SK-N-MC (cell line): ENCODE results near the gene ACSL3.

ENCODE experiments used
- DNase-seq: peaks from one replicate; pipeline ENCODE4 v3.0.0-alpha.2; 2011; ENCODE audit warnings: low read depth, low spot score
- H3K27ac ChIP-seq: fragments of 200-600 bp; sonication (generic); 2 replicates; pipeline ENCODE4 v1.5.1; 2016; ENCODE audit warnings: mixed run types
- H3K36me3 ChIP-seq: fragments of 200-600 bp; sonication (generic); 2 replicates; pipeline ENCODE4 v1.6.1; 2017; ENCODE audit warnings: antibody characterized with exemption, low read length, mixed read lengths; ENCODE audit not compliant: insufficient read depth
- H3K4me3 ChIP-seq: fragments of 200-600 bp; sonication (generic); 2 replicates; pipeline ENCODE4 v1.5.1; 2016
- H3K9ac ChIP-seq: fragments of 200-600 bp; sonication (generic); 2 replicates; pipeline ENCODE4 v1.8.0; 2017; ENCODE audit warnings: mixed run types, mixed read lengths; ENCODE audit not compliant: insufficient read length
- H3K9me3 ChIP-seq: fragments of 200-600 bp; sonication (generic); 2 replicates; pipeline ENCODE4 v1.6.1; 2017; ENCODE audit warnings: low read depth, mild to moderate bottlenecking, antibody characterized with exemption, low read length, moderate library complexity, mixed read lengths
- EZH2 ChIP-seq: fragments of 200-600 bp; sonication (generic); IDR thresholded peaks from one replicate; pipeline ENCODE4 v1.6.1; 2017; ENCODE audit warnings: antibody characterized with exemption
- FOXP2 ChIP-seq: optimal IDR thresholded peaks from 2 replicates; pipeline ENCODE3; 2011; ENCODE audit warnings: mild to moderate bottlenecking, moderate library complexity; ENCODE audit not compliant: insufficient read depth; ENCODE audit errors: extremely low read length, control extremely low read depth
- POLR2AphosphoS5 ChIP-seq: IDR thresholded peaks from 2 replicates; pipeline ENCODE4 v1.6.1; 2012; ENCODE audit warnings: mild to moderate bottlenecking, low read depth, low read length, borderline replicate concordance

ACSL3 gene

GRCh38 chr2:222943820-222944219 is 83.0 kb downstream of the ACSL3 start:
- H3K9me3 ChIP-seq: no peaks in the 10 kb centered on the region; the same call in 1 of the 2 replicates
- peak overlapping the region; percentile 12; the same call in 1 of the 2 replicates for H3K27ac ChIP-seq
- DNase-seq: no peak
- no peak overlapping the region for H3K4me3 ChIP-seq
- TF ChIP-seq POLR2AphosphoS5: no peak
- TF ChIP-seq EZH2: no peak
- TF ChIP-seq FOXP2: no peak
- H3K9ac ChIP-seq: no peak overlapping the region
- peaks cover 13% of the 10 kb centered on the region; the same call in 1 of the 2 replicates for H3K36me3 ChIP-seq

DNA sequence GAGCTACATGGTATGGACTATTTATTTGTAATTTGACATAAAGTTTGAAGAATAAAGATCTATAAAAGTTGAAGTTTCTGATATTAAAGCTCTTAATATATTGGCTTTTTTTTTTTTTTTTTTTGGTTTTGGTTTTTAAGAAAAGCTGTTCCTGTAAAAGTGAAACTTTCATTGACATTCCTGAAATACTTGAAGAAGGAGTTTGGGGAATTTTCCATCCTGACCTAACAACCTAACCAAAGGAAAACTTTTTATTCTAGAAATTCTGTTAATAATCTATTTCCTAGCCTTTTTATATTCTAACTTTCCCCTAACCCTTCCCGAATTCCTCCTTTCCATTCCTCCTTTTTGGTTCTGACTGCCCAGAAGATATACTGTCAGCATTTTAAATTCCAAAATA is 83.7 kb downstream of the ACSL3 start:
- no peak overlapping the region for H3K9ac ChIP-seq
- TF ChIP-seq EZH2: no peak
- no peak for TF ChIP-seq POLR2AphosphoS5
- no peak for TF ChIP-seq FOXP2
- peak overlapping the region; percentile 12; the same call in 1 of the 2 replicates for H3K27ac ChIP-seq
- no peak for DNase-seq
- no peak overlapping the region for H3K4me3 ChIP-seq
- H3K36me3 ChIP-seq: peaks cover 9% of the 10 kb centered on the region; the same call in 1 of the 2 replicates
- no peaks in the 10 kb centered on the region for H3K9me3 ChIP-seq

GRCh38 chr2:222944971-222945740 is 84.3 kb downstream of the ACSL3 start:
- peak overlapping the region; percentile 12; the same call in 1 of the 2 replicates for H3K27ac ChIP-seq

DNA sequence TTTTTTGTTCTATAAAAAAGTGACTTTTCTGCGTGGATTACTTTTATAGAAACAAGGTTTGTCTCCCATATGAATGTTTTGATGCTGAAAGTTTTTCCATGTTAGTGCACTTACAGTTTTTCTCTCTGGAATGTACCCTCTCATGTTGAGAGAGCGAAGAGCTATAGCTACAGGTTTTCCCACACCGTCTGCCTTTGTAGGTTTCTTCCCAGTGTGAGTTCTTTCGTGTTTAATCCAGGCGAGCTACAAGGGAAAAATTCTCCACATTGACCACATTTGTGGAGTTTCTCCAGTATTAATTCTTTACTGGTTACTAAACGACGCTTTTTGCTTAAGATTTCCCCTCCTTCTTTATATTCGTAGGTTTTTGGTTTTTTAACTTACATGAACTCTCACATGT is 85.1 kb downstream of the ACSL3 start:
- no peak for DNase-seq
- Histone ChIP-seq H3K4me3 (no peak overlapping the region), H3K9ac (no peak overlapping the region), H3K36me3 (peaks cover 4% of the 10 kb centered on the region; the same call in 1 of the 2 replicates), H3K27ac (peak overlapping the region; percentile 30; the same call in 1 of the 2 replicates), H3K9me3 (no peaks in the 10 kb centered on the region)
- no peak for TF ChIP-seq EZH2
- no peak for TF ChIP-seq POLR2AphosphoS5
- no peak for TF ChIP-seq FOXP2

More at GRCh38 chr2:222944971-222945740, 84.3 kb downstream of the ACSL3 start:
- Histone ChIP-seq H3K9ac (no peak overlapping the region), H3K4me3 (no peak overlapping the region), H3K9me3 (no peaks in the 10 kb centered on the region), H3K36me3 (peaks cover 9% of the 10 kb centered on the region; the same call in 1 of the 2 replicates)
- no peak for TF ChIP-seq EZH2
- no peak for TF ChIP-seq POLR2AphosphoS5
- TF ChIP-seq FOXP2: no peak
- DNase-seq: no peak

DNA sequence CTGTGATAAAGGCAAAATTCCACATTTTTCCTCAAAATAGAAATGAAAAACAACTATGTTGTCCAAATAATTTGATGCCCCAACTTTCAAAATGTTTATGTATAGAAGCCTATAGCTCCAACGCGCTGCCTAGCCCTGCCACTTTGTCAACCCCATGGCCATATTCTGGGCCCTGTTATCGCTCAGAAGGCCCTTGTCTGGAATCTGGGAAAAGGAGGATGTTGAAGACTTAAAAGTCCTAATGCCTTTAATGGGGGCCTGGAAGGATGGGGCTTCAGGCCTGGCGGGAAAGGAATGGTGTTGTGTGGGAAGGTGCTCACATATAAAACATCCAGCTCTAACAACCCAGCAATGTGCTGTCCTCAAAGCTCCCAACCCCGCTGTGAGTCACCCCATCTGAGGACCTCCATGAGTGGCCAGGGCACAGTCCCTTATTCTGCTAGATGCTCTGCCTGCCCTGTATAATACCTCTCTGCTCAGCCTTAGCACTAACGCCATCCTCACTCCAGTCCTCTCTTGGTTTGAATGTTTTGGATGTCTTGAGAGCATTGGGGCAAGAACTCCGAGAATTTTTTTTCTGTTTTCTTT is 86.0 kb downstream of the ACSL3 start:
- no peaks in the 10 kb centered on the region for H3K9me3 ChIP-seq
- no peak for DNase-seq
- no peak for TF ChIP-seq EZH2
- TF ChIP-seq FOXP2: no peak
- TF ChIP-seq POLR2AphosphoS5: no peak
- no peak overlapping the region for H3K4me3 ChIP-seq
- no peak overlapping the region for H3K27ac ChIP-seq
- no peak overlapping the region for H3K9ac ChIP-seq
- H3K36me3 ChIP-seq: no peaks in the 10 kb centered on the region

GRCh38 chr2:222949073-222949472 is 88.2 kb downstream of the ACSL3 start:
- H3K4me3 ChIP-seq: no peak overlapping the region
- H3K9ac ChIP-seq: no peak overlapping the region
- no peak overlapping the region for H3K27ac ChIP-seq
- H3K9me3 ChIP-seq: no peaks in the 10 kb centered on the region
- H3K36me3 ChIP-seq: no peaks in the 10 kb centered on the region
- no peak for DNase-seq
- TF ChIP-seq FOXP2 (no peak), EZH2 (no peak), POLR2AphosphoS5 (no peak)

GRCh38 chr2:222949690-222950323 is 89.0 kb downstream of the ACSL3 start:
- Histone ChIP-seq H3K9ac (no peak overlapping the region), H3K27ac (no peak overlapping the region), H3K4me3 (no peak overlapping the region), H3K36me3 (no peaks in the 10 kb centered on the region), H3K9me3 (no peaks in the 10 kb centered on the region)
- no peak for TF ChIP-seq POLR2AphosphoS5
- no peak for DNase-seq

DNA sequence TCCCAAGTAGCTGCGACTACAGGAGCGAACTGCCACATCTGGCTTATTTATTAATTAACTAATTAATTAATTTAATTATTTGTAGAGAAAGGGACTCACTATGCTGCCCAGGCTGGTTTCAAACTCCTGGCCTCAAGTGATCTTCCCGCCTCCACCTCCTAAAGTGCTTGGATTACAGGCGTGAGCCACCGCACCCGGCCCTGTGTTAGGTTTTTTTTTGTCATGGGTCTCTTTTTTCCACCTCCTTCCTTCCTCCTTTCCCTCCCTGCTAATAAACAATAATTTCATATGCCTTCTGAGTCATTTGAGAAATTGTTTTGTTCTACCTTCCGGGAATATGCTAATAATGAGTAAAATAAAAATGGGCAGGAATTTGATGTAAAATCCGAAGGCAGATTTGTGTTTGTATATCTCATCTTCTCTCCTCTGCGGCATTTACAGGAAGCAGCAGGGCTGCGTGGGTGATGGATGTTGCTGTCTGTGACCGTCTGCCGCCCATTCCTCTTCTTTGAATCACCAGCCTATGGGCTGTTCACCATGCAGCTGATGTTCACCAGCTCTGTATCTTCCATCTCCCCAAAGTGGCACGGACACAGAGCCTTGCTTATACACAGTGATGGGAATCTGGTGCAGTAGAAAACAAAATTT is 89.9 kb downstream of the ACSL3 start:
- Histone ChIP-seq H3K4me3 (no peak overlapping the region), H3K27ac (no peak overlapping the region), H3K9ac (no peak overlapping the region), H3K36me3 (no peaks in the 10 kb centered on the region), H3K9me3 (no peaks in the 10 kb centered on the region)
- DNase-seq: no peak
- TF ChIP-seq POLR2AphosphoS5 (no peak), FOXP2 (no peak), EZH2 (no peak)
